ENCODE results near the gene GATA6.
A peak's percentile ranks its signal among the peaks of the same experiment; 100 is the strongest.
"Not testable (repeated sequence)": the region's sequence is repeated elsewhere in the genome, so short reads cannot be mapped to it uniquely, and the experiment has no call there.

Gene GATA6

DNA sequence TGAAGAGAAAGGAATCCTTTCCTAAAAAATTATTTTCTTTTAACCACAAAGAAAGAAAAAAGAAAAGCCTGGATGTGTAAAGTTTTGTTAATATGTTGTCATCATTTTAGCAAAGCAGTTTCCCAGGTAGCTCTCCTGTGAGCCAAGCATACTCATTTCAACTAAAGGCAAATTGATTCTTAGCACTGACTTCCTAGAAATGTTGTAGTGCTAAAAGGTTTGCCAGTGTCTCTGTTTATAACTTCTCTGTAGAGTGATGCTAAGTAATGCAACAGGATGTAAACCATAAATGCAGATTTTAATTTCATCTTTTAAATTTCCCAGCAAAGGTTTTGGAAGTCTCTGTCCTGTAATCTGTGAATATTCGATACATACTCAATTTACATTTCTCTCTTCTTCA, 10.2 kb downstream of the GATA6 start:
- Histone ChIP-seq H3K27ac (no peak overlapping the region), H3K27me3 (replicated peaks) (no peaks in the 10 kb centered on the region)

DNA sequence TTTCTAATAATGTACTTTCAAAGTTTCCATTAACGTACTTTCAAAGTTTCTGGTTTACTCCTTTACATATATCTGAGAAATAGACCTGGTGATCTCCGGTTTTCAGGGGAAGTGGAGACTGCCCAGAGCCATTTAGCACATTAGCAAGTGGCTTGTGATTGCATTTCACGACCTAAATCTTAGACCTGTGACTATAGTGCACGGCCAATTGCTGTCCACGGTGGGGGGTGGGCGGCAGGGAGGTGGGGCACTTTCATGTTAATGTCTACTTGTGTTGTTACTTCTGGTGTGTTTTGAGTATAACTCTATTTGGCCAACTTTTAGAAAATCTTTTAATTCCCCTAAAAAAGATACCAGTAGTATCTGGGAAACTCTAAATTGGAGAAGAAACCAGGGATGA, 11.3 kb downstream of the GATA6 start:
- DNase-seq: no peak
- in situ Hi-C loops (cut with HindIII; ENCODE audit: low pct_ligation_motif_present, low sequenced_read_pairs): loop anchor here (25.0 kb wide), 1 partner anchor 382 kb away; no protein-coding TSS in a partner anchor
- H3K36me3 ChIP-seq (replicated peaks): peaks cover 77% of the 10 kb centered on the region
- H3K27ac ChIP-seq: no peak overlapping the region
- no peaks in the 10 kb centered on the region for H3K27me3 ChIP-seq (replicated peaks)
- TF ChIP-seq, protein P1, sequence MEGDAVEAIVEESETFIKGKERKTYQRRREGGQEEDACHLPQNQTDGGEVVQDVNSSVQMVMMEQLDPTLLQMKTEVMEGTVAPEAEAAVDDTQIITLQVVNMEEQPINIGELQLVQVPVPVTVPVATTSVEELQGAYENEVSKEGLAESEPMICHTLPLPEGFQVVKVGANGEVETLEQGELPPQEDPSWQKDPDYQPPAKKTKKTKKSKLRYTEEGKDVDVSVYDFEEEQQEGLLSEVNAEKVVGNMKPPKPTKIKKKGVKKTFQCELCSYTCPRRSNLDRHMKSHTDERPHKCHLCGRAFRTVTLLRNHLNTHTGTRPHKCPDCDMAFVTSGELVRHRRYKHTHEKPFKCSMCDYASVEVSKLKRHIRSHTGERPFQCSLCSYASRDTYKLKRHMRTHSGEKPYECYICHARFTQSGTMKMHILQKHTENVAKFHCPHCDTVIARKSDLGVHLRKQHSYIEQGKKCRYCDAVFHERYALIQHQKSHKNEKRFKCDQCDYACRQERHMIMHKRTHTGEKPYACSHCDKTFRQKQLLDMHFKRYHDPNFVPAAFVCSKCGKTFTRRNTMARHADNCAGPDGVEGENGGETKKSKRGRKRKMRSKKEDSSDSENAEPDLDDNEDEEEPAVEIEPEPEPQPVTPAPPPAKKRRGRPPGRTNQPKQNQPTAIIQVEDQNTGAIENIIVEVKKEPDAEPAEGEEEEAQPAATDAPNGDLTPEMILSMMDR (IDR thresholded peaks at IDR 0.05; ENCODE audit: low read depth, low read length, missing control alignments): no peak
- H3K4me3 ChIP-seq (ENCODE audit: low read depth, low read length): no peak overlapping the region

More for the DNA sequence above, 10.2 kb downstream of the GATA6 start:
- H3K4me3 ChIP-seq (ENCODE audit: low read depth, low read length): no peak overlapping the region
- in situ Hi-C loops (cut with HindIII; ENCODE audit: low pct_ligation_motif_present, low sequenced_read_pairs): loop anchor here (25.0 kb wide), 1 partner anchor 383 kb away; no protein-coding TSS in a partner anchor
- TF ChIP-seq, protein P1 (IDR thresholded peaks at IDR 0.05; ENCODE audit: low read depth, low read length, missing control alignments): no peak
- H3K36me3 ChIP-seq (replicated peaks): peaks cover 73% of the 10 kb centered on the region
- no peak for DNase-seq

DNA sequence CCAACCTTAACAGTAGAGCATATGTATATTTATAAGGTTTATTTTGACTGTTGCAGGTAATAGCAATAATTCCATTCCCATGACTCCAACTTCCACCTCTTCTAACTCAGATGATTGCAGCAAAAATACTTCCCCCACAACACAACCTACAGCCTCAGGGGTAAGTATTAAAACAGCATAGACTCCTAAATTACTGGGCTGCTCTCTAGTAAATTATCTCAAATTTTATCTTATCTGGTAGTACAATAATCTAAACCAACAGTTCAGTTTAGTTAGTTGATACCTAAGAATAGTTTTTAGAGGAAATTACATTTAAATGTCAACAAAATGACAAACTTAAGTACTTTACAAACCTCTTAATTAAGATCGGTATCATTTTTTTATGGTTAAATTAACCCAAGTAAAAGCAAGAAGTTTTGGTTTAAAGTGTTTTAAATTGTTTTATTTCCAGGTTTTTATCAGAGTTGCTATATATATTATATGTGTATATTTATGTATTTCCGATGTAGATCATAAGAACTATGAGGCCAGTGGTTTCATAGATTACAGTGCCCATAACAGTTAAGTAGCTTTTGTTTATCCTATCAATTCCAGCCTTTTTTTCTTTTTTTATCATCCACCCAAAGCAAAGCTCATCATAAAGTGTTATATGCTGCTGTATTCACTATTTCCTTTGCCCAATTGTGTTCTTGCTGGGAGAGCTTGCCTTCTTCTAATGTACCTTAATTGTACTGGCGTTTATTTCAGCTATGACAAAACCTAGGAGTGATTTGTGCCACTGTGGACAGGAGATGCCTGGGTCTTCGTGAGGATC, 13.7 kb downstream of the GATA6 start:
- H3K4me3 ChIP-seq (ENCODE audit: low read depth, low read length): no peak overlapping the region
- H3K36me3 ChIP-seq (replicated peaks): peaks cover 77% of the 10 kb centered on the region
- H3K27me3 ChIP-seq (replicated peaks): no peaks in the 10 kb centered on the region
- in situ Hi-C loops (cut with HindIII; ENCODE audit: low pct_ligation_motif_present, low sequenced_read_pairs): loop anchor here (25.0 kb wide), 1 partner anchor 379 kb away; no protein-coding TSS in a partner anchor
- no peak for DNase-seq
- H3K27ac ChIP-seq: no peak overlapping the region
- TF ChIP-seq, protein P1 (IDR thresholded peaks at IDR 0.05; ENCODE audit: low read depth, low read length, missing control alignments): no peak

DNA sequence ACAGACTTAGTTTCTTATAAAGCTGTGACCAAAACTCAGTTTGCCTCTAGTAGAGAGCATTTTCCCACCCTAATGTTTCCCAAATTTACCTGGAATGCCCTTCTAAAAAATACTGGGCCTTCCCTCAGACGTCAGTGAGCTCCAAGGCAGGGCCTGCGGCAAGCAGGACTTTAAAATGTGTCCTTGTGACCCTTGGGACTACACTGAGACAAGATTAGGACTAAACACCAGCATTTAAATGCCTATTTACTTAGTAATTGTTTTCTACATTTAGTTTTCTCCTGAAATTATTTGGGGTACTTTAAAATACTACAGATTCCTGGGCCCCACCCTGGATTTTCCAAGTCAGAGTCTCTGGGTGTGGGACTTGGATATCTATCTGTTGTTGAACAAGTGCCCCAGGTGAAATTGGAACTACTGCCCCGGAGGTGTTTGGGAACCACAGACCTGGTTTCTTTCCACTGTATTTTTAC, 14.3 kb downstream of the GATA6 start:
- TF ChIP-seq, protein P1 (IDR thresholded peaks at IDR 0.05; ENCODE audit: low read depth, low read length, missing control alignments): no peak
- DNase-seq: no peak
- Histone ChIP-seq H3K36me3 (replicated peaks) (peaks cover 77% of the 10 kb centered on the region), H3K27ac (no peak overlapping the region), H3K4me3 (ENCODE audit: low read depth, low read length) (no peak overlapping the region), H3K27me3 (replicated peaks) (no peaks in the 10 kb centered on the region)
- in situ Hi-C loops (cut with HindIII; ENCODE audit: low pct_ligation_motif_present, low sequenced_read_pairs): loop anchor here (25.0 kb wide), 1 partner anchor 379 kb away; no protein-coding TSS in a partner anchor

DNA sequence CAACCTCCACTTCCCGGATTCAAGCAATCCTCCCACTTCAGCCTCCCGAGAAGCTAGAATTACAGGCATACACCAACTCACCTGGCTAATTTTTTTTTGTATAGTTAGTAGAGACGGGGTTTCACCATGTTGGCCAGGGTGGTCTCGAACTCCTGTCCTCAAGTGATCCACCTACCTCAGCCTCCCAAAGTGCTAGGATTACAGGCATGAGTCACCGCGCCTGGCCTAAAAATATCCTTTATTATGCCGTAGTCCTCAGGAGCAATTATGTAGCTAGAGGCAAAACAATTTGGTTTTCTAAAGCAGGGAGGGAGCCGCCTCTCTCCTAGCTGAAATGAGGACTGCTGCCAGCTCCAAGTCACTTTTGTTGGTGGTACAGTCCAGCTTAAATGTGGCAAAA, 15.2 kb downstream of the GATA6 start:
- H3K27me3 ChIP-seq (replicated peaks); H3K27ac ChIP-seq; H3K4me3 ChIP-seq (ENCODE audit: low read depth, low read length); DNase-seq: not testable (repeated sequence)
- H3K36me3 ChIP-seq (replicated peaks): peaks cover 72% of the 10 kb centered on the region
- in situ Hi-C loops (cut with HindIII; ENCODE audit: low pct_ligation_motif_present, low sequenced_read_pairs): loop anchor here (25.0 kb wide), 1 partner anchor 378 kb away; no protein-coding TSS in a partner anchor

DNA sequence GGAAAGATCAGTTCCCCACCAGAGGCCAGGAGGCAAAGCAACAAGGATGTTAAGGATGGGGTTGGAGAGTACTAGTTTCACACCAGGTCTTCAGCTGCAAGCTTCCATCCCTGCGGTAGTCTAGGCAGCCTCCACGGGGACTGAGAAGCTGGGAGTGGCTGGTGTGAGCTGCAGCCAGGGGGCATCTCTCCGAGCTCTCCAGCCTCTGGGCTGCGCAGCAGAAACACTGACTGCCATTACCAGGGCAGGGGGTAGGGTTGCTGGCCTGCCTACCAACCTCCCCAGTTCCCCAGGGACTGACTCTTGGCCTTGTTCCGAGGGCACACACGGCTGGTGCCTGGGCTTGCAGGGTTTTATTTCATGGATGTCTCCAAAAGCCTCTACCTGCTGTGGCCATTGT, 15.9 kb downstream of the GATA6 start:
- H3K27me3 ChIP-seq (replicated peaks): no peaks in the 10 kb centered on the region
- H3K4me3 ChIP-seq (ENCODE audit: low read depth, low read length): no peak overlapping the region
- H3K36me3 ChIP-seq (replicated peaks): peaks cover 69% of the 10 kb centered on the region
- H3K27ac ChIP-seq: no peak overlapping the region
- in situ Hi-C loops (cut with HindIII; ENCODE audit: low pct_ligation_motif_present, low sequenced_read_pairs): loop anchor here (25.0 kb wide), 1 partner anchor 377 kb away; no protein-coding TSS in a partner anchor
- TF ChIP-seq, protein P1 (IDR thresholded peaks at IDR 0.05; ENCODE audit: low read depth, low read length, missing control alignments): peak; percentile 27
- DNase-seq: no peak

Data from brain microvascular endothelial cell (primary cell).